Measurements from ENCODE around the gene CMTR1.

DNA sequence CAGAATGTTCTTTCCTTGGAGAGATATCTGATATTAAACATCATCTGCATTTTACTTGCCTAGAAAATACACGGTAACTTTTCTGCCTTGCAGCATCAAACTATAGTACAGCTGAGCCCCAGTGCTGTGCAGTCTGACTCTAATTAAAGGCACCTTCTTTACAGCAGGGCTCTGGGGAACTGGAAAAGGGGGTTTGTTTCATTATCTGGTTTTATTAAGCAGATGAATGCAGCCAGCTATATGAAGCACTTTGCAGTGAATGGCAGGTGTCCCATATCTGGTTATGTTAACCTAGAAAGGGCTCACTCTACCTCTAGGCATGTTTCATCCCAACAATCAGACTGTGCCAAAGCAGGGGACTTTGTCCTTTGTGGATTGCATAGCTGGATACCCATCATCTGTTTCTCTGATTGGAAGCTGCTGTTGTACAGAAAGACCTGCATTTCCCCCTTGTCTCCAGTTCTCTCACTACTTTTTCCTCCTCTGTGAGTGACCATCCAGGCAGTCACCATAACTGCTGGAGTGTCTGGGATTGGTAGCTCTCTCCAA, 39.6 kb upstream of the CMTR1 start:
- TF ChIP-seq POLR2AphosphoS5 (IDR thresholded peaks at IDR 0.05; ENCODE audit: low read depth, low read length), result no peak
- TF ChIP-seq CTCF (IDR thresholded peaks at IDR 0.05 in 2 of 3, conservative IDR thresholded peaks at IDR 0.05 in 1 of 3; ENCODE audit: borderline replicate concordance in 1 of 3, insufficient read depth in 1 of 3, low read depth in 2 of 3, low read length in 2 of 3), result no peak

Data from HCT116 (cell line).